ENCODE measurements around the gene TMEM247.

- TF ChIP-seq POLR2A (IDR thresholded peaks at IDR 0.05; ENCODE audit: low read length) (no peak), GATA1 (IDR thresholded peaks at IDR 0.05; ENCODE audit: low read depth, low read length) (no peak)
These were observed 32.3 kb upstream of the TMEM247 start for GRCh38 chr2:46446871-46447568.
